Stimulated activated memory B cell treated with anti-CD40 and anti-IgM and Interleukin-4, amounts not matched to agents 10 μg/mL and 1 μg/mL and 100 μg/mL, for 72 hours (primary cell): ENCODE results near the gene P4HA2.

ENCODE experiments used
- ATAC-seq: fragments of 150-1000 bp; cut with Tn5 transposase; 2 replicates; pipeline ENCODE4 v1.10.0; 2021
- H3K27ac Mint-ChIP-seq: one replicate; pipeline ENCODE4 v1.8.0; 2022; ENCODE audit warnings: mild to moderate bottlenecking, mixed read lengths
- H3K27me3 Mint-ChIP-seq: one replicate; pipeline ENCODE4 v1.8.0; 2022; ENCODE audit warnings: mixed read lengths
- H3K36me3 Mint-ChIP-seq: one replicate; pipeline ENCODE4 v1.8.0; 2022; ENCODE audit warnings: mixed read lengths
- H3K4me1 Mint-ChIP-seq: one replicate; pipeline ENCODE4 v1.8.0; 2022; ENCODE audit warnings: mixed read lengths
- H3K4me3 Mint-ChIP-seq: one replicate; pipeline ENCODE4 v1.8.0; 2022; ENCODE audit warnings: mild to moderate bottlenecking, moderate library complexity, mixed read lengths
- H3K9me3 Mint-ChIP-seq: one replicate; pipeline ENCODE4 v1.8.0; 2022; ENCODE audit warnings: mixed read lengths

The P4HA2 gene

GRCh38 chr5:132267166-132267739, 39.6 kb upstream of the P4HA2 start:
- Mint-ChIP-seq H3K4me3 (no peak overlapping the region), H3K9me3 (no peaks in the 10 kb centered on the region), H3K36me3 (no peaks in the 10 kb centered on the region), H3K4me1 (peaks cover 21% of the 10 kb centered on the region), H3K27ac (no peak overlapping the region), H3K27me3 (peaks cover 4% of the 10 kb centered on the region)
- ATAC-seq = no peak

DNA sequence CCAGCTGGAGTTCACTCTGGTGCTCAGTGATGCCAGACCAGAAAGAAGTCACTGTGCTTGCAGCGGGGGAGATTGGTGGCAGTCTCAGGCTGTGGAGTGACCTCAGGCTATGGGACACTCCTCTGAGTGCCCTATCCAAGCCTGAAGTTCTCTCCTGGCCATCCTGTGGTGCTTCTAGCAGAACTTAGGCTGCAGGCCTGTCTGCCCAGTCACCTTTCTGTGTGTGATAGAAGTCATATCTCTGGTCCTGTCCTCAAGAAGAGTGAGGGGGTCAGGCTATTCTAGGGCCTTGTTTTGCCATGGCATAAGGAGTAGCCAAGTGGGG, 39.1 kb upstream of the P4HA2 start:
- no peak overlapping the region for H3K4me3 Mint-ChIP-seq
- H3K9me3 Mint-ChIP-seq = no peaks in the 10 kb centered on the region
- no peaks in the 10 kb centered on the region for H3K36me3 Mint-ChIP-seq
- no peak for ATAC-seq
- H3K27ac Mint-ChIP-seq = no peak overlapping the region
- no peaks in the 10 kb centered on the region for H3K27me3 Mint-ChIP-seq
- H3K4me1 Mint-ChIP-seq = peaks cover 19% of the 10 kb centered on the region

- no peak for ATAC-seq
- peaks cover 14% of the 10 kb centered on the region for H3K4me1 Mint-ChIP-seq
- H3K27me3 Mint-ChIP-seq = no peaks in the 10 kb centered on the region
- H3K36me3 Mint-ChIP-seq = no peaks in the 10 kb centered on the region
- no peak overlapping the region for H3K27ac Mint-ChIP-seq
- H3K4me3 Mint-ChIP-seq = no peak overlapping the region
- no peaks in the 10 kb centered on the region for H3K9me3 Mint-ChIP-seq
These were observed 38.6 kb upstream of the P4HA2 start for GRCh38 chr5:132266031-132266835.

DNA sequence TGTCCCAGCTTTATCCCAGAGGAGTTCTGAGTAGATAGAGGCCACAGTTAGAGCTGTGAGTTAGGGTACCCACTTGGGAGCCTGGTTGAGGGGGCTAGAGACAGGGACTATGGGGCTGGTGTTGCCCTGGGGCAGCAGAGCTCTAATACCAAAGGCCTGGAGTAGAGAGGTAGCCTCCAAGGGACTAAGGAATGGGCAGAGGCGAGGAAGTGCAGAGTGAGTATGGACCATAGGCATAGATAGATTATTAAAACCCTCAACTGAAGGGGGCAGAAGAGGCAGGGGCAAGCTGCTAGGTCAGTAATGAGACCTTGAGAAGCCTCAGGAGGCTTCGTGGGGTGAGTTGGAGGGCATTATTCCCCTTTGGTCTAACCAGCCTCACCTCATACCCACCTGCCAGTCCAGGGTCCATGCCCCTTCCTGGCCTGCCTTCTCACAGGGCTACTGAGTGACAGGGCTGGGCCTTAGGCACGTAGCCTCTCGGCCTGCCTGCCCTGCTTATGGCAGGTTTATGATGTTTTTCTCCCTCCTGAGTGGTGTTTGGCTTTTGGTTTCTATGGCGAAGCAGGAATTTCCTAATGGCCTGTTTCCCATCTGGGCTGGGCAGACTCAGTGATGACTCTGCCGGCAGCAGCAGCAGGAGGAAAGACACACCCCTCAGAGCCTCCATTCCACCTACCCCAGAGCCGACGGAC, 37.8 kb upstream of the P4HA2 start:
- H3K9me3 Mint-ChIP-seq = no peaks in the 10 kb centered on the region
- peaks cover 13% of the 10 kb centered on the region for H3K4me1 Mint-ChIP-seq
- no peaks in the 10 kb centered on the region for H3K27me3 Mint-ChIP-seq
- H3K4me3 Mint-ChIP-seq = no peak overlapping the region
- H3K36me3 Mint-ChIP-seq = no peaks in the 10 kb centered on the region
- no peak overlapping the region for H3K27ac Mint-ChIP-seq
- no peak for ATAC-seq

- peaks cover 19% of the 10 kb centered on the region for H3K4me1 Mint-ChIP-seq
- H3K27me3 Mint-ChIP-seq = no peaks in the 10 kb centered on the region
- H3K9me3 Mint-ChIP-seq = no peaks in the 10 kb centered on the region
- no peaks in the 10 kb centered on the region for H3K36me3 Mint-ChIP-seq
- no peak overlapping the region for H3K27ac Mint-ChIP-seq
- H3K4me3 Mint-ChIP-seq = no peak overlapping the region
- ATAC-seq = no peak
These were observed 37.1 kb upstream of the P4HA2 start for GRCh38 chr5:132264546-132265335.

DNA sequence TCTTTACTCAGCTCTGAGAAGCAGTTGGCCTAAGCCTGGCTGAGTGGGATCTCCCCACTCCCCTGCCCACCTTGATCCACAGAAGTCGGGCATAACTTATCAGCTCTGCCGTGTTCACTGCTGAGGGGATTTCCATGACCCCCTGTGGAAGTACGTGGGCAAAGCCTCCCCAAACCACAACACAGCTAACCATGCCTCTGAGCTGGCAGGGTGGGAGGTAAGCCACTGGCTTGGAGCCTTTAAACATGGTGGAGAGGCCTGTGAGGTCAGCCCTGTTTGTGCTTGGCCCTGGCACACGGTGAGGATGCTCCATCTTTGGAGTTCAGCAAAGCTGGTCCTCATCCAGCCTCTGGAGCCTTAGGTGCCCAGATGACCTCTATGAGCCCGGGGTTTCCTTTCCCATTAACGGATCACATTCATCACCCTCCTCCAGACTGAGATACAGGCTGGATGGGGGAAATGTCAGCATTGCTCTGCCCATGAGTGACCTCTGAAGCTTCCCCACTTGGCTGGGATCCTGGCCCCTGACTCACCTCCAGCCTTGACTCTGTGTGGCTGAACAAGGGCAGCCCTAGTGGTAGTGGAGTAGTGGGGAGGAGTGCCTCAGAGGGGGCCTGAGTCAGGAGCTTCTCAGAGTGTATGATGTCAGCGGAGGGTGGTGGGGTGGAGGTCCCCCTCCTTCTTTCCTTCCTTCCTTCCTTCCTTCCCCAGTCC, 36.1 kb upstream of the P4HA2 start:
- H3K36me3 Mint-ChIP-seq = no peaks in the 10 kb centered on the region
- ATAC-seq = no peak
- peaks cover 19% of the 10 kb centered on the region for H3K4me1 Mint-ChIP-seq
- H3K9me3 Mint-ChIP-seq = no peaks in the 10 kb centered on the region
- no peaks in the 10 kb centered on the region for H3K27me3 Mint-ChIP-seq
- H3K4me3 Mint-ChIP-seq = no peak overlapping the region
- no peak overlapping the region for H3K27ac Mint-ChIP-seq

GRCh38 chr5:132262882-132263547, 35.4 kb upstream of the P4HA2 start:
- H3K4me3 Mint-ChIP-seq = no peak overlapping the region
- no peak overlapping the region for H3K27ac Mint-ChIP-seq
- H3K36me3 Mint-ChIP-seq = no peaks in the 10 kb centered on the region
- H3K27me3 Mint-ChIP-seq = peaks cover 6% of the 10 kb centered on the region
- no peak for ATAC-seq
- H3K9me3 Mint-ChIP-seq = no peaks in the 10 kb centered on the region
- H3K4me1 Mint-ChIP-seq = peaks cover 14% of the 10 kb centered on the region

GRCh38 chr5:132261881-132262845, 34.5 kb upstream of the P4HA2 start:
- no peaks in the 10 kb centered on the region for H3K9me3 Mint-ChIP-seq
- H3K36me3 Mint-ChIP-seq = no peaks in the 10 kb centered on the region
- no peak for ATAC-seq
- H3K4me3 Mint-ChIP-seq = no peak overlapping the region
- H3K4me1 Mint-ChIP-seq = peaks cover 10% of the 10 kb centered on the region
- no peak overlapping the region for H3K27ac Mint-ChIP-seq
- H3K27me3 Mint-ChIP-seq = peaks cover 14% of the 10 kb centered on the region

DNA sequence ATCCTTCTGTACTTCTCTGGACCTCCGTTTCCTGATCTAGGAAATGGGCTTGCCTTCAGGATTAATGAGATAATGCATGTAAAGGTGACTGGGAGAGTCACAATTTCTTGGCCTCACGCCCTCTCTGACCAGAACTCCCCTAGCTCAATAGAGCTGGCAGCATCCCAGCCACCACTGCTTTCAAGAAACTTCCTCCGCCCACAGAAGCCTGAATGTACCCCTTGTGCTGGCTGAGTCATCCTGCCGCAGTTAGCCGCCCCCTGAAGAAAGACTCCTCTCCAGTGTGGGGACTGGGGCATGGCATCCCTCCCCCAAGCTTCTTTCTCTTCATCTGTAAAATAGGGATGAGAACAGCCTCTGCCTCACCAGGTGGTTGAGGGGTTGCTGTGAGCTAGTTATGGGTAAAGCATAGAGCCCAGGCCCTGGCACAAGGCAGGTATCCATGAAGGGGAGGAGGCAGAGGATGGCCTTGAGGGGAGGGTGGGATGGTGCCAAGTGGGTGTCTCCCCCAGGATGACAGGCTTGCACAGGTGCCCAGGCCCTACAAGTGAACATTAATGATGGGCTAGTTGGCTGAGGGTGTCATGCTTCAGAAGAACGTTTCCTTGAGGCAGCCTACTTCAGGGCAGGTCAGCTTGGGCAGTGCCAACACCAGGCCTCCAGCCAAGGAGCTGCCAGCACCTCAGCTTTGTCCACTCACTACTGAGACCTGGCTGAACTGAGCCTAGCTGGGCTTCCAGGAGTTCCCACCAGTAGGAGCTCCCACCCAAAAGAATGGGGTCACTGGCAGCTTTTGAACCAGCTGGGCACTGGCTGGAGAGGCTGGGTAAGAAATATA, 33.3 kb upstream of the P4HA2 start:
- H3K9me3 Mint-ChIP-seq = no peaks in the 10 kb centered on the region
- H3K27ac Mint-ChIP-seq = no peak overlapping the region
- ATAC-seq = peak; percentile 14
- H3K36me3 Mint-ChIP-seq = no peaks in the 10 kb centered on the region
- H3K4me3 Mint-ChIP-seq = no peak overlapping the region
- peaks cover 27% of the 10 kb centered on the region for H3K27me3 Mint-ChIP-seq
- H3K4me1 Mint-ChIP-seq = peaks cover 10% of the 10 kb centered on the region

GRCh38 chr5:132260051-132260450, 32.4 kb upstream of the P4HA2 start:
- Mint-ChIP-seq H3K4me1 (peaks cover 10% of the 10 kb centered on the region), H3K27ac (no peak overlapping the region), H3K36me3 (no peaks in the 10 kb centered on the region), H3K9me3 (no peaks in the 10 kb centered on the region), H3K27me3 (peaks cover 35% of the 10 kb centered on the region), H3K4me3 (no peak overlapping the region)
- ATAC-seq = no peak

DNA sequence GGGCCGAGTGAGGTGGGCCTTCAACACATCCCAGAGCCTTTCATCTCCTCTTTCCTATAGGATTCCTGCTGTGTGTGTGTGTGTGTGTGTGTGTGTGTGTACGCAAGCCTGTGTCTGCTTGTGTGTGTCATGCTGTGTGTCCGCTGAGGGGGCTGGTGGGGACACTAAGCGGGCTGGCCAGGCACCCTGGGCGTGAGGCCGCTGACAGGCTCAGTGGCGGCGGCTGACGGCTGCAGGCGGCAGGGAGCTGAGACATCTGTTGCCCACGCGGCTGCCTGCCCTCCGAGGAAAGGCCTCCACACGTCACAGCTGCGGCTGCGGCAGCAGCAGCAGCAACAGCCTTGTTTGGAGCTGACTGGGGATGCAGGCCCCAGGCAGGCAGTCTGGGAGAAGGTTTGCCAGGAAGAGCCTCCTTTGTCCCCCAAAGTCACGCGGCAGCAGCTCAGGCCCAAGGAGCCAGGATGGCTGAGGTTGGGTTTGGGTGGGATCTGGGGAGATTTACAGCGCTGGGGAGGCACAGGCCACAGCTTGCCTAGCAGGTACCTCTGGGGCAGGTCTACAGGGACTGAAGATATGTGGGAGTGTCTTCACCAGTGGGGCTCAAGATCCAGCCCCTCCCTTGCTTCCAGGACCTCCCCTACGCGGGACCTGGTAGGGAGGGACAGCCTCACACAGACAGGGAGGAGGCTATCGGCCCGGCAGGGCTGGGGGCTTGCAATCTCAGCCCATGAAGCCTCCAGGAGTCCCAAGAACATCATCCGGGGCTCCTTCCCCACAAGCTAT, 31.6 kb upstream of the P4HA2 start:
- ATAC-seq = no peak
- Mint-ChIP-seq H3K27ac (no peak overlapping the region), H3K4me1 (peaks cover 10% of the 10 kb centered on the region), H3K9me3 (no peaks in the 10 kb centered on the region), H3K36me3 (no peaks in the 10 kb centered on the region), H3K27me3 (peaks cover 39% of the 10 kb centered on the region), H3K4me3 (no peak overlapping the region)
